HepG2 (cell line): Measurements from ENCODE around the gene COL26A1.
A peak's percentile ranks its signal among the peaks of the same experiment; 100 is the strongest.

Experiments used
- HNRNPUL1 ChIP-seq: fragments of 200-400 bp; formaldehyde crosslinking; IDR thresholded peaks from 2 replicates; pipeline ENCODE4 v1.6.1; 2017; ENCODE audit warnings: low read depth, mild to moderate bottlenecking, low read length, moderate library complexity
- JUND ChIP-seq: sonication (generic); formaldehyde crosslinking; IDR thresholded peaks from 2 replicates; pipeline ENCODE4 v1.8.0; 2022; ENCODE audit warnings: mild to moderate bottlenecking, missing genetic modification reagents
- MATR3 ChIP-seq: sonication (generic); formaldehyde crosslinking; IDR thresholded peaks from 2 replicates; pipeline ENCODE4 v1.4.0; 2020; ENCODE audit warnings: missing genetic modification reagents
- NBN ChIP-seq: fragments of 450-650 bp; conservative IDR thresholded peaks from 2 replicates; pipeline ENCODE4 v1.6.1; 2017
- PHB2 ChIP-seq: fragments of 450-650 bp; IDR thresholded peaks from 2 replicates; pipeline ENCODE4 v1.6.1; 2018; ENCODE audit not compliant: partially characterized antibody
- POLR2A ChIP-seq, 2 experiments: IDR thresholded peaks; 2 replicates each; pipeline ENCODE4 v1.6.1; 2011; ENCODE audit warnings: low read depth in 2 of 2, low read length in 2 of 2, mild to moderate bottlenecking in 1 of 2, moderate library complexity in 1 of 2; ENCODE audit not compliant: insufficient read depth in 1 of 2
- SP140L ChIP-seq: sonication (generic); formaldehyde crosslinking; IDR thresholded peaks from 2 replicates; pipeline ENCODE4 v1.4.0; 2020; ENCODE audit warnings: missing genetic modification reagents, borderline replicate concordance
- ZNF101 ChIP-seq: sonication (generic); formaldehyde crosslinking; IDR thresholded peaks from 2 replicates; pipeline ENCODE4 v1.4.0; 2020; ENCODE audit warnings: mild to moderate bottlenecking, low read depth, missing genetic modification reagents, borderline replicate concordance
- TF ChIP-seq, protein P1 (sequence below): sonication (generic); formaldehyde crosslinking; IDR thresholded peaks from 2 replicates; pipeline ENCODE4 v1.4.0; 2020; ENCODE audit warnings: mild to moderate bottlenecking, missing genetic modification reagents
- TF ChIP-seq, protein P2 (sequence below): sonication (generic); formaldehyde crosslinking; IDR thresholded peaks from 2 replicates; pipeline ENCODE4 v1.4.0; 2020; ENCODE audit warnings: missing genetic modification reagents
- TF ChIP-seq, protein P3 (sequence below): sonication (generic); formaldehyde crosslinking; IDR thresholded peaks from 2 replicates; pipeline ENCODE4 v1.5.0; 2020; ENCODE audit warnings: mild to moderate bottlenecking, missing genetic modification reagents, moderate library complexity
- TF ChIP-seq, protein P4 (sequence below): sonication (generic); formaldehyde crosslinking; IDR thresholded peaks from 2 replicates; pipeline ENCODE4 v1.4.0; 2020; ENCODE audit warnings: low read depth, missing genetic modification reagents

- TF ChIP-seq JUND (no peak), SP140L (no peak), NBN (no peak), MATR3 (no peak), HNRNPUL1 (no peak), ZNF101 (CRISPR knock-in tag) (no peak), PHB2 (no peak), POLR2A (IDR thresholded peaks at IDR 0.05; ENCODE audit: insufficient read depth in 1 of 2, low read depth in 2 of 2, low read length in 2 of 2) (no peak)
- TF ChIP-seq, protein P1, sequence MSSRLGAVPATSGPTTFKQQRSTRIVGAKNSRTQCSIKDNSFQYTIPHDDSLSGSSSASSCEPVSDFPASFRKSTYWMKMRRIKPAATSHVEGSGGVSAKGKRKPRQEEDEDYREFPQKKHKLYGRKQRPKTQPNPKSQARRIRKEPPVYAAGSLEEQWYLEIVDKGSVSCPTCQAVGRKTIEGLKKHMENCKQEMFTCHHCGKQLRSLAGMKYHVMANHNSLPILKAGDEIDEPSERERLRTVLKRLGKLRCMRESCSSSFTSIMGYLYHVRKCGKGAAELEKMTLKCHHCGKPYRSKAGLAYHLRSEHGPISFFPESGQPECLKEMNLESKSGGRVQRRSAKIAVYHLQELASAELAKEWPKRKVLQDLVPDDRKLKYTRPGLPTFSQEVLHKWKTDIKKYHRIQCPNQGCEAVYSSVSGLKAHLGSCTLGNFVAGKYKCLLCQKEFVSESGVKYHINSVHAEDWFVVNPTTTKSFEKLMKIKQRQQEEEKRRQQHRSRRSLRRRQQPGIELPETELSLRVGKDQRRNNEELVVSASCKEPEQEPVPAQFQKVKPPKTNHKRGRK (CRISPR knock-in tag): no peak
- TF ChIP-seq, protein P2, sequence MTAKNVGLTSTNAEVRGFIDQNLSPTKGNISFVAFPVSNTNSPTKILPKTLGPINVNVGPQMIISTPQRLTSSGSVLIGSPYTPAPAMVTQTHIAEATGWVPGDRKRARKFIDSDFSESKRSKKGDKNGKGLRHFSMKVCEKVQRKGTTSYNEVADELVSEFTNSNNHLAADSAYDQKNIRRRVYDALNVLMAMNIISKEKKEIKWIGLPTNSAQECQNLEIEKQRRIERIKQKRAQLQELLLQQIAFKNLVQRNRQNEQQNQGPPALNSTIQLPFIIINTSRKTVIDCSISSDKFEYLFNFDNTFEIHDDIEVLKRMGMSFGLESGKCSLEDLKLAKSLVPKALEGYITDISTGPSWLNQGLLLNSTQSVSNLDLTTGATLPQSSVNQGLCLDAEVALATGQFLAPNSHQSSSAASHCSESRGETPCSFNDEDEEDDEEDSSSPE (CRISPR knock-in tag): no peak
- TF ChIP-seq, protein P3, sequence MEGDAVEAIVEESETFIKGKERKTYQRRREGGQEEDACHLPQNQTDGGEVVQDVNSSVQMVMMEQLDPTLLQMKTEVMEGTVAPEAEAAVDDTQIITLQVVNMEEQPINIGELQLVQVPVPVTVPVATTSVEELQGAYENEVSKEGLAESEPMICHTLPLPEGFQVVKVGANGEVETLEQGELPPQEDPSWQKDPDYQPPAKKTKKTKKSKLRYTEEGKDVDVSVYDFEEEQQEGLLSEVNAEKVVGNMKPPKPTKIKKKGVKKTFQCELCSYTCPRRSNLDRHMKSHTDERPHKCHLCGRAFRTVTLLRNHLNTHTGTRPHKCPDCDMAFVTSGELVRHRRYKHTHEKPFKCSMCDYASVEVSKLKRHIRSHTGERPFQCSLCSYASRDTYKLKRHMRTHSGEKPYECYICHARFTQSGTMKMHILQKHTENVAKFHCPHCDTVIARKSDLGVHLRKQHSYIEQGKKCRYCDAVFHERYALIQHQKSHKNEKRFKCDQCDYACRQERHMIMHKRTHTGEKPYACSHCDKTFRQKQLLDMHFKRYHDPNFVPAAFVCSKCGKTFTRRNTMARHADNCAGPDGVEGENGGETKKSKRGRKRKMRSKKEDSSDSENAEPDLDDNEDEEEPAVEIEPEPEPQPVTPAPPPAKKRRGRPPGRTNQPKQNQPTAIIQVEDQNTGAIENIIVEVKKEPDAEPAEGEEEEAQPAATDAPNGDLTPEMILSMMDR (CRISPR knock-in tag): peak; percentile 58
- TF ChIP-seq, protein P4, sequence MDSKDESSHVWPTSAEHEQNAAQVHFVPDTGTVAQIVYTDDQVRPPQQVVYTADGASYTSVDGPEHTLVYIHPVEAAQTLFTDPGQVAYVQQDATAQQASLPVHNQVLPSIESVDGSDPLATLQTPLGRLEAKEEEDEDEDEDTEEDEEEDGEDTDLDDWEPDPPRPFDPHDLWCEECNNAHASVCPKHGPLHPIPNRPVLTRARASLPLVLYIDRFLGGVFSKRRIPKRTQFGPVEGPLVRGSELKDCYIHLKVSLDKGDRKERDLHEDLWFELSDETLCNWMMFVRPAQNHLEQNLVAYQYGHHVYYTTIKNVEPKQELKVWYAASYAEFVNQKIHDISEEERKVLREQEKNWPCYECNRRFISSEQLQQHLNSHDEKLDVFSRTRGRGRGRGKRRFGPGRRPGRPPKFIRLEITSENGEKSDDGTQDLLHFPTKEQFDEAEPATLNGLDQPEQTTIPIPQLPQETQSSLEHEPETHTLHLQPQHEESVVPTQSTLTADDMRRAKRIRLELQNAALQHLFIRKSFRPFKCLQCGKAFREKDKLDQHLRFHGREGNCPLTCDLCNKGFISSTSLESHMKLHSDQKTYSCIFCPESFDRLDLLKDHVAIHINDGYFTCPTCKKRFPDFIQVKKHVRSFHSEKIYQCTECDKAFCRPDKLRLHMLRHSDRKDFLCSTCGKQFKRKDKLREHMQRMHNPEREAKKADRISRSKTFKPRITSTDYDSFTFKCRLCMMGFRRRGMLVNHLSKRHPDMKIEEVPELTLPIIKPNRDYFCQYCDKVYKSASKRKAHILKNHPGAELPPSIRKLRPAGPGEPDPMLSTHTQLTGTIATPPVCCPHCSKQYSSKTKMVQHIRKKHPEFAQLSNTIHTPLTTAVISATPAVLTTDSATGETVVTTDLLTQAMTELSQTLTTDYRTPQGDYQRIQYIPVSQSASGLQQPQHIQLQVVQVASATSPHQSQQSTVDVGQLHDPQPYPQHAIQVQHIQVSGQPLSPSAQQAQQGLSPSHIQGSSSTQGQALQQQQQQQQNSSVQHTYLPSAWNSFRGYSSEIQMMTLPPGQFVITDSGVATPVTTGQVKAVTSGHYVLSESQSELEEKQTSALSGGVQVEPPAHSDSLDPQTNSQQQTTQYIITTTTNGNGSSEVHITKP: no peak
These were observed 47.3 kb upstream of the COL26A1 start for GRCh38 chr7:101315336-101315735.
